Measurements from ENCODE around the gene MTARC2.

DNA sequence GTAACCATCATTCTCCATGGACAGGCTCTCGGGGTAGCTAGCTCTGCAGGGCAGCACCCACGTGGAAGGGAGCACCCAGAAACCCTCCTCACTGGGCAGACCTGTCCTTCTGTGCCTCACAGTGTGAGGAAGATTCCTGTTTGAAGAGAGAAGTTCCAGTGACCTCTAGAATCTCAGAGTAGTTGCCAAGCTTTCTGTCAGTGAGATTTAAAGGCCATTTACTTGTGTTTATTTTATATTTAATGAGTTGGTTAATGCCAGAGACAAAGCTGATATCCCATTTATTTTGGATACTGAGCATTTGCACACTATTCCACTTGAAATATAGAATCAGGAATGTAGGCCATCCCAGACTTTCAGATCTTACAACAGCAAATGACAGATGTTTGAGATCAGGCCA is 67.3 kb downstream of the MTARC2 start:
- TF ChIP-seq, protein P1, sequence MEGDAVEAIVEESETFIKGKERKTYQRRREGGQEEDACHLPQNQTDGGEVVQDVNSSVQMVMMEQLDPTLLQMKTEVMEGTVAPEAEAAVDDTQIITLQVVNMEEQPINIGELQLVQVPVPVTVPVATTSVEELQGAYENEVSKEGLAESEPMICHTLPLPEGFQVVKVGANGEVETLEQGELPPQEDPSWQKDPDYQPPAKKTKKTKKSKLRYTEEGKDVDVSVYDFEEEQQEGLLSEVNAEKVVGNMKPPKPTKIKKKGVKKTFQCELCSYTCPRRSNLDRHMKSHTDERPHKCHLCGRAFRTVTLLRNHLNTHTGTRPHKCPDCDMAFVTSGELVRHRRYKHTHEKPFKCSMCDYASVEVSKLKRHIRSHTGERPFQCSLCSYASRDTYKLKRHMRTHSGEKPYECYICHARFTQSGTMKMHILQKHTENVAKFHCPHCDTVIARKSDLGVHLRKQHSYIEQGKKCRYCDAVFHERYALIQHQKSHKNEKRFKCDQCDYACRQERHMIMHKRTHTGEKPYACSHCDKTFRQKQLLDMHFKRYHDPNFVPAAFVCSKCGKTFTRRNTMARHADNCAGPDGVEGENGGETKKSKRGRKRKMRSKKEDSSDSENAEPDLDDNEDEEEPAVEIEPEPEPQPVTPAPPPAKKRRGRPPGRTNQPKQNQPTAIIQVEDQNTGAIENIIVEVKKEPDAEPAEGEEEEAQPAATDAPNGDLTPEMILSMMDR (conservative IDR thresholded peaks at IDR 0.05) = no peak
- TF ChIP-seq ZFX (IDR thresholded peaks at IDR 0.05) = no peak

Data from C4-2B (cell line).